ENCODE measurements around the gene USP13. TPM values are rescaled to one million over a fixed set of nuclear protein-coding genes. Genes with fewer than 3 reads are reported as not detected.

USP13 gene
- total and polyA plus RNA-seq, 2 donors (not counting 3 experiments of a cell fraction or from before 2014, with no cell fraction given), result 5.8 to 24.0 TPM

DNA sequence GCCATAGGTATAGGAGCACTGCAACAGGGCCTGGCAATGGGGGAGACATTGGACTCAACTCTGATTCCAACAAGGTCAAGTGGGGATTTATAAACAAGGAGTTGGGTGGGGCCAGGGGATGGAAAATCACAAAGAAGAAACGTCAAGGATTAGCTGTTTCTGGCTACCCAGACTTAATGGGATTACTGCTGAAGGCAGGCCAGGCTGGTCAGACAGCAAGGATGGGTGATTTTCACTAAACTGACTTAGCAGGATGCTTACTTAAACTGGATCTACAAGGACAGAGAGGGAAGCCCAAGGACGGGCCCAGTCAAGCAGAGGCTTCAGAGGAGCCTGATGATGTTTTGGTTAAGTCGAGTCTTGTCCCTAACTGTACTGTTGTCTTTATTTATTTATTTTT lies 76.2 kb downstream of the USP13 start:
- ChIA-PET POLR2A (no interaction called here), CTCF (no interaction called here)
- dilution Hi-C loops (cut with MboI; ENCODE audit: extremely low pct_ligation_motif_present, low sequenced_read_pairs), result no loop called here
- BruUV-seq (replicated peaks), result no TSS peak
- H3K27me3 ChIP-seq (ENCODE audit: control insufficient read depth in 2 of 2, insufficient read depth in 2 of 2, low read length in 2 of 2), result no peaks in the 10 kb centered on the region
- DNase-seq (ENCODE audit: low read depth, low spot score) (no peak), FAIRE-seq (no peak)
- H3K9ac ChIP-seq (replicated peaks; ENCODE audit: extremely low read depth, insufficient read depth, low read length), result no peak overlapping the region
- TF ChIP-seq EZH2 (IDR thresholded peaks at IDR 0.05; ENCODE audit: borderline replicate concordance, low read depth, low read length, severe bottlenecking), result no peak
- TF ChIP-seq POLR2AphosphoS5 (IDR thresholded peaks at IDR 0.05; ENCODE audit: insufficient read depth, low read depth, low read length), result no peak
- no peak for TF ChIP-seq GATA2 (IDR thresholded peaks at IDR 0.05; ENCODE audit: insufficient read depth, insufficient read length, low read depth, low read length)
- TF ChIP-seq, protein P1, sequence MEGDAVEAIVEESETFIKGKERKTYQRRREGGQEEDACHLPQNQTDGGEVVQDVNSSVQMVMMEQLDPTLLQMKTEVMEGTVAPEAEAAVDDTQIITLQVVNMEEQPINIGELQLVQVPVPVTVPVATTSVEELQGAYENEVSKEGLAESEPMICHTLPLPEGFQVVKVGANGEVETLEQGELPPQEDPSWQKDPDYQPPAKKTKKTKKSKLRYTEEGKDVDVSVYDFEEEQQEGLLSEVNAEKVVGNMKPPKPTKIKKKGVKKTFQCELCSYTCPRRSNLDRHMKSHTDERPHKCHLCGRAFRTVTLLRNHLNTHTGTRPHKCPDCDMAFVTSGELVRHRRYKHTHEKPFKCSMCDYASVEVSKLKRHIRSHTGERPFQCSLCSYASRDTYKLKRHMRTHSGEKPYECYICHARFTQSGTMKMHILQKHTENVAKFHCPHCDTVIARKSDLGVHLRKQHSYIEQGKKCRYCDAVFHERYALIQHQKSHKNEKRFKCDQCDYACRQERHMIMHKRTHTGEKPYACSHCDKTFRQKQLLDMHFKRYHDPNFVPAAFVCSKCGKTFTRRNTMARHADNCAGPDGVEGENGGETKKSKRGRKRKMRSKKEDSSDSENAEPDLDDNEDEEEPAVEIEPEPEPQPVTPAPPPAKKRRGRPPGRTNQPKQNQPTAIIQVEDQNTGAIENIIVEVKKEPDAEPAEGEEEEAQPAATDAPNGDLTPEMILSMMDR (IDR thresholded peaks at IDR 0.05; ENCODE audit: extremely low read depth in 1 of 2, insufficient read depth in 1 of 2, low read depth in 1 of 2, low read length in 2 of 2), result no peak
- TF ChIP-seq FOS (IDR thresholded peaks at IDR 0.05; ENCODE audit: borderline replicate concordance, insufficient read depth, low read length), result no peak
- TF ChIP-seq POLR2A (IDR thresholded peaks at IDR 0.05; ENCODE audit: low read depth, low read length), result no peak
- TF ChIP-seq, protein P2, sequence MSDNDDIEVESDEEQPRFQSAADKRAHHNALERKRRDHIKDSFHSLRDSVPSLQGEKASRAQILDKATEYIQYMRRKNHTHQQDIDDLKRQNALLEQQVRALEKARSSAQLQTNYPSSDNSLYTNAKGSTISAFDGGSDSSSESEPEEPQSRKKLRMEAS (IDR thresholded peaks at IDR 0.05; ENCODE audit: insufficient read depth, insufficient read length), result no peak
- no peak for TF ChIP-seq MYC (IDR thresholded peaks at IDR 0.05; ENCODE audit: low read depth, low read length)
- intact Hi-C loops (cut with micrococcal nuclease), result no loop called here
- H3K4me2 ChIP-seq (ENCODE audit: insufficient read depth, low read length), result no peak overlapping the region
- no peak overlapping the region for H3K27ac ChIP-seq (ENCODE audit: insufficient read depth, low read depth, low read length)
- H2AFZ ChIP-seq (ENCODE audit: low read depth, low read length), result no peak overlapping the region
- no peaks in the 10 kb centered on the region for H3K79me2 ChIP-seq (ENCODE audit: control insufficient read depth, insufficient read depth, low read length)
- no peak overlapping the region for H3K4me3 ChIP-seq (replicated peaks in 1 of 3; ENCODE audit: insufficient read depth in 1 of 3, low read depth in 1 of 3, low read length in 3 of 3)
- no peaks in the 10 kb centered on the region for H3K4me1 ChIP-seq (ENCODE audit: control insufficient read depth, extremely low read depth, insufficient read depth, low read length)
- peaks cover 7% of the 10 kb centered on the region in 2 experiments for H3K36me3 ChIP-seq (ENCODE audit: control insufficient read depth in 2 of 2, extremely low read depth in 1 of 2, insufficient read depth in 2 of 2, low read length in 2 of 2)
- no peaks in the 10 kb centered on the region for H3K9me3 ChIP-seq (replicated peaks; ENCODE audit: control insufficient read depth, insufficient read depth, low read length)
- no peaks in the 10 kb centered on the region for H4K20me1 ChIP-seq (replicated peaks; ENCODE audit: control insufficient read depth, extremely low read depth, insufficient read depth, low read length)
- H3K9me1 ChIP-seq (replicated peaks; ENCODE audit: control insufficient read depth, extremely low read depth, insufficient read depth, low read length), result no peaks in the 10 kb centered on the region

Data from endothelial cell of umbilical vein (primary cell).